HG02852 (cell line): ENCODE results near the gene MZT2B.
"Not testable (repeated sequence)": the region's sequence is repeated elsewhere in the genome, so short reads cannot be mapped to it uniquely, and the experiment has no call there.

ENCODE experiments used
- ATAC-seq: cut with Tn5 transposase; IDR thresholded peaks from one replicate; pipeline ENCODE4 v1.9.1; 2021; ENCODE audit warnings: mild to moderate bottlenecking, moderate library complexity; ENCODE audit not compliant: unreplicated experiment

Gene MZT2B

GRCh38 chr2:130202518-130202917, 20.5 kb downstream of the MZT2B start:
- ATAC-seq = not testable (repeated sequence)

- not testable (repeated sequence) for ATAC-seq
Measured at GRCh38 chr2:130203150-130203549, 21.1 kb downstream of the MZT2B start.

GRCh38 chr2:130207051-130207450, 25.0 kb downstream of the MZT2B start:
- not testable (repeated sequence) for ATAC-seq

GRCh38 chr2:130219147-130219546, 37.1 kb downstream of the MZT2B start:
- not testable (repeated sequence) for ATAC-seq

- not testable (repeated sequence) for ATAC-seq
Measured at GRCh38 chr2:130220505-130220904, 38.4 kb downstream of the MZT2B start.

GRCh38 chr2:130222523-130222922, 40.5 kb downstream of the MZT2B start:
- ATAC-seq = peak; percentile 100

- not testable (repeated sequence) for ATAC-seq
Measured at GRCh38 chr2:130228005-130228404, 45.9 kb downstream of the MZT2B start.

GRCh38 chr2:130228467-130229160, 46.6 kb downstream of the MZT2B start:
- ATAC-seq = not testable (repeated sequence)

- peak; percentile 51 for ATAC-seq
Measured at GRCh38 chr2:130229161-130229510, 47.1 kb downstream of the MZT2B start.

- not testable (repeated sequence) for ATAC-seq
Measured at GRCh38 chr2:130230376-130230775, 48.3 kb downstream of the MZT2B start.

- not testable (repeated sequence) for ATAC-seq
Measured at GRCh38 chr2:130230907-130231306, 48.8 kb downstream of the MZT2B start.

GRCh38 chr2:130231656-130232055, 49.6 kb downstream of the MZT2B start:
- no peak for ATAC-seq

GRCh38 chr2:130233066-130233465, 51.0 kb downstream of the MZT2B start:
- not testable (repeated sequence) for ATAC-seq

GRCh38 chr2:130239581-130239980, 57.5 kb downstream of the MZT2B start:
- ATAC-seq = not testable (repeated sequence)
